Ectodermal cell (in vitro differentiated cells): Measurements from ENCODE around the gene PEAK1. TPM values are rescaled to one million over a fixed set of nuclear protein-coding genes. Genes with fewer than 3 reads are reported as not detected.

ENCODE experiments used
- H3K27ac ChIP-seq: 2 replicates; pipeline ENCODE4 v1.7.0; 2013; ENCODE audit warnings: mild to moderate bottlenecking, low read depth, low read length; ENCODE audit not compliant: insufficient read depth, poor library complexity, severe bottlenecking
- H3K27me3 ChIP-seq: 2 replicates; pipeline ENCODE4 v1.7.0; 2013; ENCODE audit warnings: mild to moderate bottlenecking, low read length; ENCODE audit not compliant: insufficient read depth, control insufficient read depth, poor library complexity, severe bottlenecking
- H3K36me3 ChIP-seq: one replicate; pipeline ENCODE4 v1.7.0; 2013; ENCODE audit warnings: low read length; ENCODE audit not compliant: control insufficient read depth, insufficient read depth
- H3K4me1 ChIP-seq: one replicate; pipeline ENCODE4 v1.7.0; 2013; ENCODE audit warnings: low read length; ENCODE audit not compliant: control insufficient read depth, insufficient read depth
- H3K4me3 ChIP-seq: 2 replicates; pipeline ENCODE4 v1.7.0; 2013; ENCODE audit warnings: low read depth, low read length, control low read depth; ENCODE audit not compliant: insufficient read depth
- H3K9me3 ChIP-seq: 2 replicates; pipeline ENCODE4 v1.7.0; 2013; ENCODE audit warnings: mild to moderate bottlenecking, low read length, moderate library complexity; ENCODE audit not compliant: control insufficient read depth
- WGBS, 2 experiments: methylation state at CpG; one replicate each; pipeline ENCODE4 v1.1.7; 2013; ENCODE audit warnings: missing lambda C conversion rate in 2 of 2; 5-methylcytosine and 5-hydroxymethylcytosine counted together
- polyA plus RNA-seq, 4 experiments: library from polyadenylated mRNA; stranded (reverse); fragments of 50-300 nt; gene quantifications; one replicate each; pipeline ENCODE4 v1.2.3, GENCODE V29; 2013

PEAK1 gene
- polyA plus RNA-seq (2013, experiment 1 of 4), result 21.7 TPM
- polyA plus RNA-seq (2013, experiment 2 of 4), result 21.6 TPM
- 15.5 TPM for polyA plus RNA-seq (2013, experiment 3 of 4)
- 18.1 TPM for polyA plus RNA-seq (2013, experiment 4 of 4)

- 0% methylated on average over 92 of the region's 92 CpGs for WGBS, 2 experiments
These were observed at the start of gene PEAK1 for GRCh38 chr15:77419836-77420609. Gene PEAK1, minus strand, starts transcription at chr15:77420104. Its CDS starts 238,178 bp downstream, at chr15:77181926.

GRCh38 chr15:77468896-77469295 lies 49.0 kb upstream of the PEAK1 start:
- WGBS, 2 experiments, result 83 to 100% methylated on average over 1 to 2 of the region's 3 CpGs
- H3K4me1 ChIP-seq, result no peaks in the 10 kb centered on the region
- H3K27me3 ChIP-seq, result no peaks in the 10 kb centered on the region
- H3K36me3 ChIP-seq, result peaks cover 12% of the 10 kb centered on the region
- H3K4me3 ChIP-seq, result no peak overlapping the region
- H3K27ac ChIP-seq, result no peak overlapping the region
- no peaks in the 10 kb centered on the region for H3K9me3 ChIP-seq

More at GRCh38 chr15:77419836-77420609, at the start of gene PEAK1:
- H3K36me3 ChIP-seq, result no peaks in the 10 kb centered on the region
- H3K4me3 ChIP-seq, result peak within 1 kb of the TSS; percentile 95
- no peaks in the 10 kb centered on the region for H3K9me3 ChIP-seq
- H3K27ac ChIP-seq, result peak within 1 kb of the TSS; percentile 64
- H3K4me1 ChIP-seq, result peaks cover 14% of the 10 kb centered on the region
- H3K27me3 ChIP-seq, result no peaks in the 10 kb centered on the region

- WGBS, 2 experiments, result 82 to 85% methylated on average over 1 of the region's 1 CpG
- Histone ChIP-seq H3K27me3 (no peaks in the 10 kb centered on the region), H3K27ac (no peak overlapping the region), H3K9me3 (no peaks in the 10 kb centered on the region), H3K4me3 (no peak overlapping the region), H3K36me3 (peaks cover 8% of the 10 kb centered on the region), H3K4me1 (no peaks in the 10 kb centered on the region)
These were observed 46.6 kb upstream of the PEAK1 start for GRCh38 chr15:77466521-77466920.

GRCh38 chr15:77464129-77464865 lies 44.4 kb upstream of the PEAK1 start:
- Histone ChIP-seq H3K9me3 (no peaks in the 10 kb centered on the region), H3K4me3 (no peak overlapping the region), H3K36me3 (peaks cover 5% of the 10 kb centered on the region), H3K4me1 (no peaks in the 10 kb centered on the region), H3K27ac (no peak overlapping the region), H3K27me3 (no peaks in the 10 kb centered on the region)
- WGBS, 2 experiments, result 92 to 95% methylated on average over 2 of the region's 3 CpGs

- H3K27me3 ChIP-seq, result no peaks in the 10 kb centered on the region
- no peaks in the 10 kb centered on the region for H3K36me3 ChIP-seq
- H3K27ac ChIP-seq, result no peak overlapping the region
- H3K9me3 ChIP-seq, result no peaks in the 10 kb centered on the region
- no peak overlapping the region for H3K4me3 ChIP-seq
- H3K4me1 ChIP-seq, result peaks cover 7% of the 10 kb centered on the region
These were observed 41.6 kb upstream of the PEAK1 start for GRCh38 chr15:77461486-77461885.

- Histone ChIP-seq H3K4me3 (no peak overlapping the region), H3K27me3 (no peaks in the 10 kb centered on the region), H3K9me3 (no peaks in the 10 kb centered on the region), H3K36me3 (no peaks in the 10 kb centered on the region), H3K4me1 (peaks cover 7% of the 10 kb centered on the region), H3K27ac (no peak overlapping the region)
- WGBS, 2 experiments, result 100% methylated on average over 2 of the region's 2 CpGs
These were observed 39.1 kb upstream of the PEAK1 start for GRCh38 chr15:77459031-77459430.

GRCh38 chr15:77457905-77458265 lies 38.0 kb upstream of the PEAK1 start:
- H3K27ac ChIP-seq, result no peak overlapping the region
- no peaks in the 10 kb centered on the region for H3K27me3 ChIP-seq
- H3K9me3 ChIP-seq, result no peaks in the 10 kb centered on the region
- H3K36me3 ChIP-seq, result no peaks in the 10 kb centered on the region
- H3K4me1 ChIP-seq, result peaks cover 7% of the 10 kb centered on the region
- H3K4me3 ChIP-seq, result no peak overlapping the region

- Histone ChIP-seq H3K4me3 (no peak overlapping the region), H3K27me3 (no peaks in the 10 kb centered on the region), H3K27ac (no peak overlapping the region), H3K9me3 (no peaks in the 10 kb centered on the region), H3K4me1 (peaks cover 7% of the 10 kb centered on the region), H3K36me3 (no peaks in the 10 kb centered on the region)
- 84 to 85% methylated on average over 5 of the region's 5 CpGs for WGBS, 2 experiments
These were observed 37.4 kb upstream of the PEAK1 start for GRCh38 chr15:77457191-77457904.

GRCh38 chr15:77456746-77457145 lies 36.8 kb upstream of the PEAK1 start:
- 95 to 97% methylated on average over 1 of the region's 1 CpG for WGBS, 2 experiments
- no peaks in the 10 kb centered on the region for H3K27me3 ChIP-seq
- H3K4me3 ChIP-seq, result no peak overlapping the region
- H3K36me3 ChIP-seq, result no peaks in the 10 kb centered on the region
- peaks cover 7% of the 10 kb centered on the region for H3K4me1 ChIP-seq
- H3K27ac ChIP-seq, result no peak overlapping the region
- no peaks in the 10 kb centered on the region for H3K9me3 ChIP-seq
